ENCODE results near the gene MAGEB1.

GRCh38 chrX:30228526-30228925 is 18.4 kb upstream of the MAGEB1 start:
- TF ChIP-seq POLR2A (IDR thresholded peaks at IDR 0.05) = no peak
- TF ChIP-seq, protein P1, sequence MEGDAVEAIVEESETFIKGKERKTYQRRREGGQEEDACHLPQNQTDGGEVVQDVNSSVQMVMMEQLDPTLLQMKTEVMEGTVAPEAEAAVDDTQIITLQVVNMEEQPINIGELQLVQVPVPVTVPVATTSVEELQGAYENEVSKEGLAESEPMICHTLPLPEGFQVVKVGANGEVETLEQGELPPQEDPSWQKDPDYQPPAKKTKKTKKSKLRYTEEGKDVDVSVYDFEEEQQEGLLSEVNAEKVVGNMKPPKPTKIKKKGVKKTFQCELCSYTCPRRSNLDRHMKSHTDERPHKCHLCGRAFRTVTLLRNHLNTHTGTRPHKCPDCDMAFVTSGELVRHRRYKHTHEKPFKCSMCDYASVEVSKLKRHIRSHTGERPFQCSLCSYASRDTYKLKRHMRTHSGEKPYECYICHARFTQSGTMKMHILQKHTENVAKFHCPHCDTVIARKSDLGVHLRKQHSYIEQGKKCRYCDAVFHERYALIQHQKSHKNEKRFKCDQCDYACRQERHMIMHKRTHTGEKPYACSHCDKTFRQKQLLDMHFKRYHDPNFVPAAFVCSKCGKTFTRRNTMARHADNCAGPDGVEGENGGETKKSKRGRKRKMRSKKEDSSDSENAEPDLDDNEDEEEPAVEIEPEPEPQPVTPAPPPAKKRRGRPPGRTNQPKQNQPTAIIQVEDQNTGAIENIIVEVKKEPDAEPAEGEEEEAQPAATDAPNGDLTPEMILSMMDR (IDR thresholded peaks at IDR 0.05) = no peak
